ENCODE results near the gene DCC. TPM values are rescaled to one million over a fixed set of nuclear protein-coding genes. Genes with fewer than 3 reads are reported as not detected.

The DCC gene
- total RNA-seq, 1 experiment from 2014 or later = not detected

- Mint-ChIP-seq H3K4me1 (ENCODE audit: insufficient read depth, unreplicated experiment) (no peaks in the 10 kb centered on the region), H3K27ac (ENCODE audit: low read depth, unreplicated experiment) (no peak overlapping the region), H3K9me3 (ENCODE audit: unreplicated experiment) (peaks cover 25% of the 10 kb centered on the region), H3K4me3 (ENCODE audit: unreplicated experiment) (no peak overlapping the region), H3K27me3 (ENCODE audit: insufficient read depth, unreplicated experiment) (no peaks in the 10 kb centered on the region), H3K36me3 (ENCODE audit: insufficient read depth, unreplicated experiment) (no peaks in the 10 kb centered on the region)
- DNase-seq (ENCODE audit: unreplicated experiment) = no peak
- ChIA-PET POLR2A (no interaction called here), CTCF (no interaction called here)
- no peak for TF ChIP-seq CTCF (IDR thresholded peaks at IDR 0.05; ENCODE audit: unreplicated experiment)
- intact Hi-C loops (cut with micrococcal nuclease) = no loop called here
- BruUV-seq (replicated peaks) = no TSS peak
Measured at GRCh38 chr18:53234610-53235009, 894.6 kb downstream of the DCC start.

- Mint-ChIP-seq H3K9me3 (ENCODE audit: unreplicated experiment) (no peaks in the 10 kb centered on the region), H3K27ac (ENCODE audit: low read depth, unreplicated experiment) (no peak overlapping the region), H3K27me3 (ENCODE audit: insufficient read depth, unreplicated experiment) (no peaks in the 10 kb centered on the region), H3K36me3 (ENCODE audit: insufficient read depth, unreplicated experiment) (no peaks in the 10 kb centered on the region), H3K4me1 (ENCODE audit: insufficient read depth, unreplicated experiment) (no peaks in the 10 kb centered on the region), H3K4me3 (ENCODE audit: unreplicated experiment) (no peak overlapping the region)
- intact Hi-C loops (cut with micrococcal nuclease) = no loop called here
- no peak for DNase-seq (ENCODE audit: unreplicated experiment)
- no peak for TF ChIP-seq CTCF (IDR thresholded peaks at IDR 0.05; ENCODE audit: unreplicated experiment)
- BruUV-seq (replicated peaks) = no TSS peak
- ChIA-PET POLR2A (no interaction called here), CTCF (no interaction called here)
Measured at GRCh38 chr18:53241161-53241560, 901.2 kb downstream of the DCC start.

- ChIA-PET CTCF (interaction anchor here (0.6 kb wide), 1 partner anchor 136 kb away, joined by 3 read pairs; no protein-coding TSS in a partner anchor), POLR2A (no interaction called here)
- BruUV-seq (replicated peaks) = no TSS peak
- Mint-ChIP-seq H3K36me3 (ENCODE audit: insufficient read depth, unreplicated experiment) (no peaks in the 10 kb centered on the region), H3K4me1 (ENCODE audit: insufficient read depth, unreplicated experiment) (no peaks in the 10 kb centered on the region), H3K9me3 (ENCODE audit: unreplicated experiment) (peaks cover 21% of the 10 kb centered on the region), H3K27ac (ENCODE audit: low read depth, unreplicated experiment) (no peak overlapping the region), H3K4me3 (ENCODE audit: unreplicated experiment) (no peak overlapping the region), H3K27me3 (ENCODE audit: insufficient read depth, unreplicated experiment) (no peaks in the 10 kb centered on the region)
- intact Hi-C loops (cut with micrococcal nuclease) = no loop called here
- DNase-seq (ENCODE audit: unreplicated experiment) = no peak
- TF ChIP-seq CTCF (IDR thresholded peaks at IDR 0.05; ENCODE audit: unreplicated experiment) = no peak
Measured at GRCh38 chr18:53253789-53254188, 913.8 kb downstream of the DCC start.

- intact Hi-C loops (cut with micrococcal nuclease) = no loop called here
- no TSS peak for BruUV-seq (replicated peaks)
- no peaks in the 10 kb centered on the region for H3K27me3 Mint-ChIP-seq (ENCODE audit: insufficient read depth, unreplicated experiment)
- H3K4me3 Mint-ChIP-seq (ENCODE audit: unreplicated experiment) = no peak overlapping the region
- peaks cover 21% of the 10 kb centered on the region for H3K9me3 Mint-ChIP-seq (ENCODE audit: unreplicated experiment)
- TF ChIP-seq CTCF (IDR thresholded peaks at IDR 0.05; ENCODE audit: unreplicated experiment) = no peak
- no peak for DNase-seq (ENCODE audit: unreplicated experiment)
- no peaks in the 10 kb centered on the region for H3K4me1 Mint-ChIP-seq (ENCODE audit: insufficient read depth, unreplicated experiment)
- no peaks in the 10 kb centered on the region for H3K36me3 Mint-ChIP-seq (ENCODE audit: insufficient read depth, unreplicated experiment)
- ChIA-PET CTCF (interaction anchor here (0.6 kb wide), 1 partner anchor 235 kb away, joined by 3 read pairs; no protein-coding TSS in a partner anchor), POLR2A (interaction anchor here (0.7 kb wide), 1 partner anchor 1978 kb away, joined by 4 read pairs; no protein-coding TSS in a partner anchor)
- H3K27ac Mint-ChIP-seq (ENCODE audit: low read depth, unreplicated experiment) = no peak overlapping the region
Measured at GRCh38 chr18:53254265-53254664, 914.3 kb downstream of the DCC start.

Measured in MCF 10A (cell line).